Measurements from ENCODE around the gene RNU1-1. TPM values are rescaled to one million over a fixed set of nuclear protein-coding genes. Genes with fewer than 3 reads are reported as not detected.

The RNU1-1 gene
- total and polyA plus RNA-seq, 9 of the 15 experiments (the other 6 are each of a cell fraction or from before 2014, with no cell fraction given) = under 0.01 to 32,823 (median 2,538) TPM; not detected in 4

DNA sequence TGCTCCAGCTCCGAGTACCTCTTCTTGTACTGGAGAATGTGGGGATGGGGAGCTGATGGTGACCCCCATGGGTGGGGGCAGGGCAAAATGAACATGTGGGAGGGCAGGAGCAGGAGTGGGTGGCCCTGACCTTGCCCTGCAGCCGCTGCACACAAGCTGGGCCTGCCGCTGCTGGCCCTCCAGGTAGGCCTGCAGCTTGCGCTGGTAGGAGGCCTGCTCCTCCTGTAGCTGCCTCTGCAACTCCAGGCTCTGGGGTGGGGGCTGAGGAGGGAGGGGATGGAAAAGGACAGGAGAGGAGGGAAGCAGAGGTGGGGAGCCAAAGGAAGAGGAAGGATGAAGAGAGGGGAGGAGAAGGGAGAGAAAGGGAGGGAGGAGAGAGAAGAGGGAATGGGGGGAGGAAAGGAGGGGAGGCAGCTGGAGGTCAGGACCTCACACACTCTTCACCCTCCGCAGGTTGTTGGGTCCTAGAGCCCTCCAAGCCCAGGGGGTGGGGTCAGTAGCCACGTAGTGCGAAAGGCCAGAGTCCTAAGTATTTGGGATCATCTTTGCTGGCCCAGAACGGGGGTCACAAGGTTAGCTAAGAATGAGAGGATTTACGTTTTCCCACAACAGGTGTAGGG lies 22.9 kb downstream of the RNU1-1 start:
- H3K4me3 ChIP-seq = no peak overlapping the region
- FAIRE-seq = no peak
- in situ Hi-C loops (cut with MboI) = no loop called here
- peak overlapping the region in 1 of 2 experiments; percentile 36; a peak in 1 of 4 replicates for H3K9ac ChIP-seq (ENCODE audit: insufficient read depth in 1 of 2, low read depth in 2 of 2, low read length in 2 of 2)
- no peak for DNase-seq (ENCODE audit: extremely low read depth in 1 of 4, low spot score in 3 of 4)
- no peaks in the 10 kb centered on the region for H3K79me2 ChIP-seq (ENCODE audit: control insufficient read depth, insufficient read depth, low read length)
- BruUV-seq (replicated peaks) = no TSS peak
- no peaks in the 10 kb centered on the region for H3K27me3 ChIP-seq (ENCODE audit: control insufficient read depth in 2 of 2, insufficient read depth in 2 of 2, low read length in 2 of 2)
- ChIA-PET POLR2A (no interaction called here), CTCF (ENCODE audit: low intra/inter-chr PET ratio) (no interaction called here)
- peak; percentile 42 for ATAC-seq
- H3K36me3 ChIP-seq (ENCODE audit: control insufficient read depth, insufficient read depth, low read length) = no peaks in the 10 kb centered on the region
- peaks cover 0 to 10% of the 10 kb centered on the region in 2 experiments; a peak in 2 of 5 replicates for H3K4me1 ChIP-seq (replicated peaks in 1 of 2; ENCODE audit: control insufficient read depth in 2 of 2, insufficient read depth in 2 of 2, low read length in 2 of 2)
- H3K9me1 ChIP-seq (ENCODE audit: control insufficient read depth, insufficient read depth, low read length) = no peaks in the 10 kb centered on the region
- no peak overlapping the region for H3K4me2 ChIP-seq (ENCODE audit: insufficient read depth, low read length)
- intact Hi-C loops (cut with micrococcal nuclease) = no loop called here
- H4K20me1 ChIP-seq (replicated peaks; ENCODE audit: control insufficient read depth, insufficient read depth, low read length) = no peaks in the 10 kb centered on the region
- 57% methylated on average over 9 of the region's 9 CpGs for WGBS (ENCODE audit: insufficient coverage, low coverage, missing lambda C conversion rate)
- H3K9me3 ChIP-seq (replicated peaks; ENCODE audit: control insufficient read depth, insufficient read depth, low read depth, low read length) = no peaks in the 10 kb centered on the region
- no peak overlapping the region for H2AFZ ChIP-seq (ENCODE audit: low read depth, low read length)
- no peak for TF ChIP-seq ETS2 (tag; IDR thresholded peaks at IDR 0.05; ENCODE audit: borderline replicate concordance, poor library complexity, severe bottlenecking)
- TF ChIP-seq ZNF217 (CRISPR knock-in tag; IDR thresholded peaks at IDR 0.05) = no peak
- TF ChIP-seq NR2C1 (IDR thresholded peaks at IDR 0.05) = no peak
- TF ChIP-seq NR2C1 (tag; IDR thresholded peaks at IDR 0.05) = no peak
- TF ChIP-seq ZNF766 (CRISPR knock-in tag; conservative IDR thresholded peaks at IDR 0.05) = no peak
- TF ChIP-seq MCM5 (IDR thresholded peaks at IDR 0.05; ENCODE audit: low read depth) = no peak
- TF ChIP-seq ZNF717 (CRISPR knock-in tag; IDR thresholded peaks at IDR 0.05) = no peak
- TF ChIP-seq ZZZ3 (IDR thresholded peaks at IDR 0.05) = no peak
- TF ChIP-seq E2F3 (CRISPR knock-in tag; IDR thresholded peaks at IDR 0.05) = no peak
- no peak for TF ChIP-seq ETV1 (tag; conservative IDR thresholded peaks at IDR 0.05; ENCODE audit: low read depth)
- no peak for TF ChIP-seq MTA2 (IDR thresholded peaks at IDR 0.05; ENCODE audit: low read depth)
- no peak for TF ChIP-seq RBM34 (IDR thresholded peaks at IDR 0.05; ENCODE audit: borderline replicate concordance, insufficient read depth, low read length)
- no peak for TF ChIP-seq NFRKB (IDR thresholded peaks at IDR 0.05; ENCODE audit: low read depth)
- TF ChIP-seq SMARCA4 (IDR thresholded peaks at IDR 0.05) = no peak
- TF ChIP-seq ZNF764 (CRISPR knock-in tag; IDR thresholded peaks at IDR 0.05; ENCODE audit: low read depth) = no peak
- TF ChIP-seq MTA1 (IDR thresholded peaks at IDR 0.05; ENCODE audit: borderline replicate concordance) = no peak
- H3K27ac ChIP-seq (ENCODE audit: extremely low read depth, low read depth, low read length) = no peak overlapping the region
